Adrenal gland (tissue), 12 donors: ENCODE results near the gene NLRP3. TPM values are rescaled to one million over a fixed set of nuclear protein-coding genes. Genes with fewer than 3 reads are reported as not detected.
"Not testable (repeated sequence)": the region's sequence is repeated elsewhere in the genome, so short reads cannot be mapped to it uniquely, and the experiment has no call there.

ENCODE experiments used
- DNase-seq, 7 donors: peaks; one replicate each; pipeline ENCODE4 v3.0.0-alpha.2; 2019 to 2020
- H3K27ac ChIP-seq, 5 donors: fragments of 200-600 bp; sonication (generic) in 4 of 5; 1 replicate in 3 of 5; 2 replicates in 2 of 5; pipeline versions ENCODE4 v1.5.1 to v1.8.0; 2016 to 2020; ENCODE audit warnings: mild to moderate bottlenecking in 1 of 5
- H3K27me3 ChIP-seq: fragments of 200-600 bp; 2 replicates; pipeline ENCODE4 v1.8.0; 2021
- H3K36me3 ChIP-seq, 2 donors: fragments of 200-600 bp; replicated peaks in 1 of 2; 1 replicate in 1 of 2; 2 replicates in 1 of 2; pipeline versions ENCODE4 v1.5.1 to v1.8.0; 2018 to 2022
- H3K4me1 ChIP-seq, 2 donors: fragments of 200-600 bp; replicated peaks in 1 of 2; 1 replicate in 1 of 2; 2 replicates in 1 of 2; pipeline versions ENCODE4 v1.5.1 to v1.8.0; 2018 to 2021
- H3K4me3 ChIP-seq, 4 donors: fragments of 200-600 bp; sonication (generic) in 3 of 4; one replicate each; pipeline ENCODE4 v1.5.1; 2016 to 2018
- H3K9me3 ChIP-seq, 3 donors: fragments of 200-600 bp; sonication (generic) in 1 of 3; replicated peaks in 1 of 3; 1 replicate in 2 of 3; 2 replicates in 1 of 3; pipeline versions ENCODE4 v1.5.1 to v1.8.0; 2016 to 2021
- CTCF ChIP-seq, 6 experiments: fragments of 450-650 bp in 4 of 6; fragments of 200-600 bp in 2 of 6; sonication (generic) in 1 of 6; IDR thresholded peaks; 1 replicate in 5 of 6; 2 replicates in 1 of 6; pipeline versions ENCODE4 v1.5.1 to v1.8.0; 2016 to 2021; ENCODE audit warnings: antibody characterized with exemption in 6 of 6, mild to moderate bottlenecking in 2 of 6, moderate library complexity in 1 of 6
- POLR2A ChIP-seq, 2 donors: fragments of 450-650 bp; IDR thresholded peaks; one replicate each; pipeline ENCODE4 v1.6.1; 2017; ENCODE audit warnings: antibody characterized with exemption in 2 of 2, mild to moderate bottlenecking in 2 of 2, moderate library complexity in 1 of 2
- WGBS, 4 donors: extraction: QIAGEN DNeasy Blood & Tissue Kit in 2 of 4; methylation state at CpG; one replicate each; pipeline versions ENCODE4 v1.1.5 to v1.1.7; 2013 to 2017; 5-methylcytosine and 5-hydroxymethylcytosine counted together
- intact Hi-C, 2 donors: fragments of 100-400 bp; cut with DNase I; formaldehyde crosslinking; loops; one replicate each; pipeline versions ENCODE4 v1.14.1 to v1.15.0; 2022 to 2023
- polyA plus RNA-seq, 3 donors: library from polyadenylated mRNA; stranded (reverse); fragments of 200-250 nt in 2 of 3; fragments of 350-450 nt in 1 of 3; fragmentation: Illumina TruSeq in 1 of 3; extraction: RNeasy Lipid Tissue Mini Kit (QIAGEN cat#74804) in 1 of 3; gene quantifications; one replicate each; pipeline ENCODE4 v1.2.3, GENCODE V29; 2013 to 2014
- total RNA-seq, 9 donors: library from RNA; depleted of rRNA in 4 of 9; stranded (reverse); fragments of >200 nt in 4 of 9; fragments of 120-200 nt in 1 of 9; fragmentation: NEBNext Ultra II Directional in 1 of 9; extraction: Animal tissue kit (Norgen Biotek cat#: 25700) in 1 of 9; gene quantifications; one replicate each; pipeline versions ENCODE4 v1.1.0 to v1.2.4, GENCODE V29; 2013 to 2023
- donor health status: healthy with polysubstance abuse.
- donor health status: Bipolar disorder and iron deficiency.
- donor health status: DM: yes; HTN: yes; CAD: no.
- donor health status: DM: no; HTN: no; CAD: no.
- donor health status: DM: no; HTN: no; CAD: no.
- donor health status: DM: yes; HTN: yes; CAD: no.

Gene NLRP3
- total and polyA plus RNA-seq, 12 donors = 0.64 to 3.4 (median 1.7) TPM

GRCh38 chr1:247390116-247390791 lies 25.7 kb upstream of the NLRP3 start:
- Histone ChIP-seq H3K27ac (peak overlapping the region in 1 of 5 donors; percentile 33), H3K9me3 (no peaks in the 10 kb centered on the region), H3K4me3 (no peak overlapping the region), H3K4me1 (peaks cover 0 to 4% of the 10 kb centered on the region in 2 donors), H3K27me3 (no peaks in the 10 kb centered on the region), H3K36me3 (no peaks in the 10 kb centered on the region)
- intact Hi-C loops = no loop called here
- TF ChIP-seq CTCF (IDR thresholded peaks at IDR 0.05) (peak; percentile 72 to 89 (median 82)), POLR2A (IDR thresholded peaks at IDR 0.05) (no peak)
- WGBS, 4 donors = 3 to 7% (median 3%) methylated on average over 13 of the region's 13 CpGs
- DNase-seq = peak; percentile 71 to 91 (median 76)

GRCh38 chr1:247390996-247391395 lies 25.0 kb upstream of the NLRP3 start:
- DNase-seq = no peak
- H3K27me3 ChIP-seq = no peaks in the 10 kb centered on the region
- H3K9me3 ChIP-seq = no peaks in the 10 kb centered on the region
- WGBS, 4 donors = 86 to 99% (median 95%) methylated on average over 4 of the region's 4 CpGs
- no peak for TF ChIP-seq CTCF (IDR thresholded peaks at IDR 0.05)
- no peak for TF ChIP-seq POLR2A (IDR thresholded peaks at IDR 0.05)
- peaks cover 0 to 4% of the 10 kb centered on the region in 2 donors for H3K4me1 ChIP-seq
- no peaks in the 10 kb centered on the region for H3K36me3 ChIP-seq
- no peak overlapping the region for H3K4me3 ChIP-seq
- intact Hi-C loops = no loop called here
- H3K27ac ChIP-seq = no peak overlapping the region

- no peak for DNase-seq
- no peak for TF ChIP-seq POLR2A (IDR thresholded peaks at IDR 0.05)
- TF ChIP-seq CTCF (IDR thresholded peaks at IDR 0.05) = no peak
- Histone ChIP-seq H3K27ac (no peak overlapping the region), H3K36me3 (no peaks in the 10 kb centered on the region), H3K4me3 (no peak overlapping the region), H3K9me3 (no peaks in the 10 kb centered on the region), H3K4me1 (peaks cover 0 to 4% of the 10 kb centered on the region in 2 donors), H3K27me3 (no peaks in the 10 kb centered on the region)
- WGBS, 4 donors = 65 to 81% (median 74%) methylated on average over 1 of the region's 1 CpG
- intact Hi-C loops = no loop called here
These were observed 23.9 kb upstream of the NLRP3 start for GRCh38 chr1:247392088-247392487.

GRCh38 chr1:247395075-247395474 lies 20.9 kb upstream of the NLRP3 start:
- intact Hi-C loops, H3K9me3 ChIP-seq, H3K27me3 ChIP-seq, H3K4me3 ChIP-seq, H3K36me3 ChIP-seq, H3K4me1 ChIP-seq, DNase-seq, H3K27ac ChIP-seq: not testable (repeated sequence)
- WGBS, 4 donors = 74 to 81% (median 78%) methylated on average over 8 of the region's 8 CpGs

GRCh38 chr1:247400685-247401084 lies 15.3 kb upstream of the NLRP3 start:
- no peak for DNase-seq
- intact Hi-C loops = no loop called here
- no peak for TF ChIP-seq CTCF (IDR thresholded peaks at IDR 0.05)
- no peak for TF ChIP-seq POLR2A (IDR thresholded peaks at IDR 0.05)
- Histone ChIP-seq H3K4me1 (no peaks in the 10 kb centered on the region), H3K27ac (no peak overlapping the region), H3K9me3 (no peaks in the 10 kb centered on the region), H3K4me3 (no peak overlapping the region), H3K27me3 (no peaks in the 10 kb centered on the region), H3K36me3 (no peaks in the 10 kb centered on the region)
- WGBS, 4 donors = 29 to 33% (median 32%) methylated on average over 3 of the region's 3 CpGs
